Memory B cell (primary cell): Measurements from ENCODE around the gene KLRC3.
A peak's percentile ranks its signal among the peaks of the same experiment; 100 is the strongest.
"Not testable (repeated sequence)": the region's sequence is repeated elsewhere in the genome, so short reads cannot be mapped to it uniquely, and the experiment has no call there.

Experiments
- ATAC-seq: fragments of 150-1000 bp; cut with Tn5 transposase; 2 replicates; pipeline ENCODE4 v1.10.0; 2021; ENCODE audit warnings: low read depth, mild to moderate bottlenecking, moderate library complexity
- DNase-seq, 2 donors: peaks; one replicate each; pipeline ENCODE4 v3.0.0; 2022; ENCODE audit warnings: low spot score in 2 of 2
- H3K27ac Mint-ChIP-seq: one replicate; pipeline ENCODE4 v1.8.0; 2022; ENCODE audit warnings: mild to moderate bottlenecking, moderate library complexity, mixed read lengths
- H3K27me3 Mint-ChIP-seq: one replicate; pipeline ENCODE4 v1.8.0; 2022; ENCODE audit warnings: mixed read lengths
- H3K36me3 Mint-ChIP-seq: one replicate; pipeline ENCODE4 v1.8.0; 2022; ENCODE audit warnings: mild to moderate bottlenecking, mixed read lengths
- H3K4me1 Mint-ChIP-seq: one replicate; pipeline ENCODE4 v1.8.0; 2022; ENCODE audit warnings: mixed read lengths
- H3K4me3 Mint-ChIP-seq: one replicate; pipeline ENCODE4 v1.8.0; 2022; ENCODE audit warnings: mild to moderate bottlenecking, moderate library complexity, mixed read lengths
- H3K9me3 Mint-ChIP-seq: one replicate; pipeline ENCODE4 v1.8.0; 2022; ENCODE audit warnings: mixed read lengths

Gene KLRC3

GRCh38 chr12:10369557-10370415 lies 50.6 kb downstream of the KLRC3 start:
- Mint-ChIP-seq H3K9me3 (peaks cover 4% of the 10 kb centered on the region), H3K4me1 (peaks cover 9% of the 10 kb centered on the region), H3K27ac (no peak overlapping the region), H3K4me3 (no peak overlapping the region), H3K36me3 (peaks cover 13% of the 10 kb centered on the region), H3K27me3 (no peaks in the 10 kb centered on the region)
- no peak for ATAC-seq
- no peak for DNase-seq

DNA sequence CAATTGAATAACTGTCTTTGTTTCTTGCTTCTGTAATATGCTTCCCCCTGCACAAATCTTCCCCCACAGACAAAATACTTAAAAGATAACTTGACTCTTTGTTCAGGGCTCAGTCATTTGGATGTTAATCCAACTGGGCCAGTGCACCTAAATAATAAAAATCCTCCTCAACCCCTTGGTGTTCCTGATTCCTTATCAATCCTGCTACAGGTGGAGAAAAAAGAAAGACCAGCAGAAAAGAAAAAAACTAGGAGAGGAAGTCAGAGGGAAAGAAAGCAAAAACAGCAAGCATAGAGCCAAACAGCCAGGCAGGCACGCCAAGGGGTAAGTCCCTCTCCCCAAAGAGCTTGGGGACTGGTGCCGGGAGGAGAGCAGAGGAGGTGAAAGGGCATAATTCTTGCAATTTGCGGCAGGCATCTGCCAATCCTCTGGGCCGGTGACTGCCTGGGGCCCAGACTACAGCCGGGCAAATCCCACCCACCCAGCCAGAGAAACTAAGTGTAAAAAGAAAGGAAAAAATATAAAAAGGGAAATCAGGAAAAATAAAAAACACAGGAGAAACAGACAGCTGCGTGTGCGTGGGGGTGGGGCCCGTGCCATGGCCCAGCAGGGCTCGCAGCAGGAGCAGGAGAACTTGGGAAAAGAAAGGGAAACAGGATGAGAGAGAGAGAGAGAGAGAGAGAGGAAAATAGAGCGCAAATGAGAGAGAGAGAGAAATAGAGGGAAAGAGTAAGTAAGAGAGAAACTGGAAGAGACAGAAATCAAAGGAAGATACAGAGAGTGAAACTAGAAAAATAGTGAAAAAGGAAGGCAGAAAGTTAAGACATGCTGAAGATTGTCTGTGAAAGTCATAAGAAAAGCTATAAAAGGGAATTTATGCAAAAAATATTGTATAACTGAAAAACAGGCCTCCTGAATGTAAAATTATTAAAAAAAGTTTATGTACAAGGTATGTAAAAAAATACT lies 51.9 kb downstream of the KLRC3 start:
- H3K27ac Mint-ChIP-seq = peak overlapping the region; percentile 33

DNA sequence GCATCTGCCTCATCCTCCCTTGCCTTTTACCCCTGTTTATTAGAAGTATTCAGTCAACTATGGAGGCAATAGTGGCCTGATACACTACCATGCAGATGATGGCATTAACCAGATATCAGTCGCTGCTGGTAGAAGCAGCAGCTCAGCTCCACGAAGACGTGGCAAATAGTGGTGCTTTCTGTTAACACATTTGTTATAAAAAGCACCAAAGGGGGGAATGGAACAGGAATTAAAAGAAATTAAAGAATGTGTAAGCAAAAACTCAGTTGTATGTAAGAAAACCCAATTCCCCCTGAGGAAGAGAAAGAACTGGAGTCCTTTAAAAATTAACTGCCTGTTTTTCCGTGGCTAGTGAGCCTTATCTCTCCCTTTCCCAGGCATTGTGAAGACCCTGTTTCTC lies 52.7 kb downstream of the KLRC3 start:
- H3K36me3 Mint-ChIP-seq = peaks cover 13% of the 10 kb centered on the region
- not testable (repeated sequence) for H3K27me3 Mint-ChIP-seq, ATAC-seq, H3K4me1 Mint-ChIP-seq, H3K4me3 Mint-ChIP-seq, H3K9me3 Mint-ChIP-seq, DNase-seq
- H3K27ac Mint-ChIP-seq = peak overlapping the region; percentile 33

More for the DNA sequence above, 51.9 kb downstream of the KLRC3 start:
- no peak overlapping the region for H3K4me3 Mint-ChIP-seq
- peaks cover 4% of the 10 kb centered on the region for H3K9me3 Mint-ChIP-seq
- peaks cover 13% of the 10 kb centered on the region for H3K36me3 Mint-ChIP-seq
- H3K4me1 Mint-ChIP-seq = peaks cover 9% of the 10 kb centered on the region
- no peaks in the 10 kb centered on the region for H3K27me3 Mint-ChIP-seq
- DNase-seq (no peak), ATAC-seq (no peak)

GRCh38 chr12:10366875-10367274 lies 53.5 kb downstream of the KLRC3 start:
- Mint-ChIP-seq H3K4me1 (peaks cover 5% of the 10 kb centered on the region), H3K27me3 (no peaks in the 10 kb centered on the region), H3K27ac (no peak overlapping the region), H3K4me3 (no peak overlapping the region), H3K36me3 (peaks cover 13% of the 10 kb centered on the region), H3K9me3 (peaks cover 4% of the 10 kb centered on the region)
- no peak for DNase-seq
- no peak for ATAC-seq

DNA sequence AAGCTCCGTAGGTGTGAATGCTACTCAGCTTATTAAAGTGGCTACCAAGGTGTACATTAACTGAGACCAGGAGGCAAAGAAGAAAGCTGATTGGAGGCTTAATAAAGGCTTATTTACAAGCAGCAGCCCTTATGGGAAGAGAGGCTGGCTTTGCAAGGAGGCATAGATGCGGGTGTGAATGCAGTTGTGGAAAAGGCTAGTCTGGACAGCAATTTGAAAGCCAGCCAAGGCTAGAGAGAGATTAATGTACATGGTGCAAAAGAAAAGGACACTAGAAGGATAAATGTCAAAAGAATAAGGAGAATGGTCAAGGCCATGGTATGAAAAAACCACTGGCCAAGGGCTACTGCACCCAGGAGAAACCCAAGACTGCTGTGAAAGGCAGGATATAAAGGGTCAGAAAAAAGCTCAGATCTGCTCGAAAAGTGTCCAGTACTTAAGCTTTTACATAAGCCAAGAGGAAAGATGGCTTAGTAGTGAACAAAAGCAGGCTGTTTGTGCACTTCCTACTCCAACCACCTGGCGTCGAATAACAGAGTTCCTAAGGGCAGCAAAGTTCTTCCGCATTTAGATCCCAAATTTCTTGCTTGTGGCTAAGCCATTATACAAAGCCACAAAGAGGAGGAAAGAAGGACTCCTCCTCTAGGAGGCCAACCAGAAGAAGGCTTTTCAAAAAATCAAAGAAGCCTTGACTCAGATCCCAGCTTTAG lies 54.5 kb downstream of the KLRC3 start:
- no peak overlapping the region for H3K27ac Mint-ChIP-seq
- peaks cover 4% of the 10 kb centered on the region for H3K9me3 Mint-ChIP-seq
- ATAC-seq (no peak), DNase-seq (no peak)
- peaks cover 10% of the 10 kb centered on the region for H3K4me1 Mint-ChIP-seq
- H3K27me3 Mint-ChIP-seq = no peaks in the 10 kb centered on the region
- H3K36me3 Mint-ChIP-seq = peaks cover 13% of the 10 kb centered on the region
- H3K4me3 Mint-ChIP-seq = no peak overlapping the region

DNA sequence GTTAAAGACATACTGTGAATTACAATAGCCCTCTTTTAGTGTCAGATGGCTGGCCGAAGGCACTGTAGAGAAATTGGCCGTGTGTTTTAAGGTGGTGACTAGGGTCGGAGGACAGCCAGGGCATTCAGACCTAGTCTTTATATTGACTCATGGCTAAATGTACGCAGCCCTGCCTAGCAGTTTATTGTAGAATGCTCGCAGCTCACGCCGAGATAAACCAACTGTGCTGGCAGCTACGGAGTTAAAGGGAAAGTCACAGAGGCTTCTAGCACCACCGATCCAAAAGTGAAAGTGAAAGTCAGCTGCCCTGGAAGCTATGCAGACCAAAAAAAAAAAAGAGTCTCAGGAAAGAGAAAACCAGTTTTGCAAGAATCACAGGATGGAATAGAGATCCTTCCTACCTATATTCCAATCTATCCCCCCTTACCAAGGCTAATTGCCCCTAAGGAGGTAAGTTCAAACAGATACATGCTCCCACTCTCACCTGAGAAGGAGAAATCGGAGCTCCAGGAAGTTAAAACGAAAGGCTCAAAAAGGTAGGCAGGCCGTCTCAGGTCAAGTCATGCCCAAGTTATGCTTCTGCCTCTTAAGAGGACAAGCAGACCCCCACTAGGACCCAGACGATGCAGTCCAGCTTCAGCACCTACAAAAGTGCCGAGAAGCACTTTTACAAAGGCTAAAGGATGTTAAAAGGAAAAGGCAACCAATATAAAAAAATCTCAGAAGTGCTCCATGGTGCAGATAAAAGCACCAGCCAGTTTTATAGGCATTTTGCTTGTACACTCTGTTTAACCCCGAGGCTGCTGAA lies 55.4 kb downstream of the KLRC3 start:
- peaks cover 9% of the 10 kb centered on the region for H3K36me3 Mint-ChIP-seq
- DNase-seq (peak; percentile 51 to 56), ATAC-seq (peak; percentile 84)
- H3K27me3 Mint-ChIP-seq = no peaks in the 10 kb centered on the region
- H3K9me3 Mint-ChIP-seq = peaks cover 4% of the 10 kb centered on the region
- no peak overlapping the region for H3K4me3 Mint-ChIP-seq
- peaks cover 12% of the 10 kb centered on the region for H3K4me1 Mint-ChIP-seq
- no peak overlapping the region for H3K27ac Mint-ChIP-seq

DNA sequence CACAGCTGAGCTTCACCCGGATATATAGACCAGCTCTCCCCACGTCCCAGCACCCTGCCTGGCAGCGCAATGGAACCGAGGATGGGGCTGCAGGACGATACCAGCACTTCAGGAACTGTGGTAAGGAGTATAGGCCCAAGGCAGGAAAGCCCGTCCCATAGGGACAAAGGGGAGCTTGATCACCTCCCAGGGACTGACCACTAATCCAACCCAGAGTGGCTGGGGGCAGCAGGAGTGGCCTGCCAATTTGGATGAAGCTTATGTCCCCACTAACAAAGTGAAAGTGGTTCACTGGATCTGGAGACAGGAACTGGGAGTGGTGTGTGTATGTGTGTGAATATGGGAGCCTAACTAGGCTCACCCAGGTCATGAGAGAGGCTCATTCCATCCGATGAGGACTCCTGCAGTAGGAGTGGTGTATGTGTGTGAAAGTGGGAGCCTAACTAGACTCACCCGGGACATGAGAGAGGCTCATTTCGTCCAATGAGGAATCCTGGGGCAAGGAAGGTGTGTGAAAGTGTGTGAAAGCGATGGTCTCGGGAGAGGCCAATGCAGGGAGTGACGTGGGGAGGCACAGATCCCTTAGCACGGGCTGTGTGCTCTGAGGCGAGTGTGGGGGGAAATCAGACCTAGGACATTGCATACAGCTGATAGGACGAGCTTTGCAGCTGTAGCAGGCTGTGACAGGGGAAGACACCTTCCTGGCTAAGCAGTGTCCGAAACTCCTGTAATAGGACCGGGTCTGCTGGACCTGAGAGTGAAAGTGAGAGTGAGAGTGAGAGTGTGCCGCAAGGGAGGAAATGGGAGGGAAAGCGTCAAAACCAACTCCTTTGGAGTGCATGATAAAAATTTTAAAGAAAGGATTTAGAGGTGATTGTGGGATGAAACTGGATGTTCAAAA lies 56.2 kb downstream of the KLRC3 start:
- DNase-seq = peak; percentile 19 to 28
- ATAC-seq = peak; percentile 53
- peaks cover 4% of the 10 kb centered on the region for H3K9me3 Mint-ChIP-seq
- peaks cover 9% of the 10 kb centered on the region for H3K36me3 Mint-ChIP-seq
- H3K4me1 Mint-ChIP-seq = peaks cover 12% of the 10 kb centered on the region
- no peak overlapping the region for H3K27ac Mint-ChIP-seq
- no peaks in the 10 kb centered on the region for H3K27me3 Mint-ChIP-seq
- no peak overlapping the region for H3K4me3 Mint-ChIP-seq

DNA sequence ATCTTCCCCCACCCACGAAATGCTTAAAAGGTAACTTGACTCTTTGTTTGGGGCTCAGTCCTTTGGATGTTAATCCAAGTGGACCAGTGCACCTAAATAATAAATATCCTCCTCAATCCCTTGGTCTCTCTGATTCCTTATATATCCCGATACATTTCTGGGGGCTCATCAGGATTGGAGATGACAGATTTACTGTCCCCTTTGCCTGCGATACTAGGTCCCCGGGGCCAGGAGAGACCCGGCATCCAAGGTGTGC lies 56.8 kb downstream of the KLRC3 start:
- Mint-ChIP-seq H3K9me3 (peaks cover 4% of the 10 kb centered on the region), H3K4me3 (no peak overlapping the region), H3K4me1 (peaks cover 12% of the 10 kb centered on the region), H3K36me3 (peaks cover 6% of the 10 kb centered on the region), H3K27me3 (peaks cover 2% of the 10 kb centered on the region), H3K27ac (no peak overlapping the region)
- DNase-seq = no peak
- no peak for ATAC-seq

GRCh38 chr12:10362828-10363657 lies 57.4 kb downstream of the KLRC3 start:
- H3K27me3 Mint-ChIP-seq = peaks cover 2% of the 10 kb centered on the region
- ATAC-seq = no peak
- peaks cover 2% of the 10 kb centered on the region for H3K9me3 Mint-ChIP-seq
- no peak overlapping the region for H3K27ac Mint-ChIP-seq
- no peak overlapping the region for H3K4me3 Mint-ChIP-seq
- H3K4me1 Mint-ChIP-seq = peaks cover 12% of the 10 kb centered on the region
- no peak for DNase-seq
- peaks cover 2% of the 10 kb centered on the region for H3K36me3 Mint-ChIP-seq

GRCh38 chr12:10362325-10362724 lies 58.1 kb downstream of the KLRC3 start:
- no peaks in the 10 kb centered on the region for H3K9me3 Mint-ChIP-seq
- peaks cover 12% of the 10 kb centered on the region for H3K4me1 Mint-ChIP-seq
- H3K36me3 Mint-ChIP-seq = no peaks in the 10 kb centered on the region
- peaks cover 2% of the 10 kb centered on the region for H3K27me3 Mint-ChIP-seq
- DNase-seq (no peak), ATAC-seq (no peak)
- H3K27ac Mint-ChIP-seq = peak overlapping the region; percentile 21
- no peak overlapping the region for H3K4me3 Mint-ChIP-seq
